Fibroblast of mammary gland (primary cell): ENCODE data around the gene RHBDF2.

Experiments used
- DNase-seq: peaks from one replicate; pipeline ENCODE4 v3.0.0-alpha.2; 2010; ENCODE audit warnings: low read depth
- H3K4me3 ChIP-seq: 2 replicates; pipeline ENCODE4 v1.5.1; 2011; ENCODE audit warnings: low read depth, mild to moderate bottlenecking, low read length, moderate library complexity; ENCODE audit not compliant: control insufficient read depth
- TF ChIP-seq, protein P1 (sequence below): conservative IDR thresholded peaks from 2 replicates; pipeline ENCODE4 v1.5.1; 2011; ENCODE audit warnings: low read depth, low read length, inconsistent platforms; ENCODE audit not compliant: control insufficient read depth, insufficient read depth

RHBDF2 gene

DNA sequence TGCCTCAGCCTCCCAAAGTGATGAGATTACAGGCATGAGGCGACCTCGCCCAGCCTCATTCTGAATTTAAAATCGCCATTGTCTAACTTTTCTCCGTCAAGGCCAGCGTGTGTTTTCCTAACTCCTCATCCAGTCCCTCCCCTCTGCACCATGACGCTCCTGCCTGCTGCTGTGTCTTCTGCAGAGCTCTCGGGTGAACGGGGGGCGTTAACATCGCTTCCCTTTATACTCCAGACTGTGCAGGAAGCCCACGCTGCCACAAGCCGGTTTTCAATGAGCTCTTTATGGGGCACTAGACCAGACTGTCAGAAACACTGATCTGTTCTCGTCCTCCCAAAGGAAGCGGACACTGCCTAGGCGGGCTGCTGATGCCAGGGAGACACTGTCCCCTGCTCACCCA, 20.6 kb downstream of the RHBDF2 start:
- no peak overlapping the region for H3K4me3 ChIP-seq
- TF ChIP-seq, protein P1, sequence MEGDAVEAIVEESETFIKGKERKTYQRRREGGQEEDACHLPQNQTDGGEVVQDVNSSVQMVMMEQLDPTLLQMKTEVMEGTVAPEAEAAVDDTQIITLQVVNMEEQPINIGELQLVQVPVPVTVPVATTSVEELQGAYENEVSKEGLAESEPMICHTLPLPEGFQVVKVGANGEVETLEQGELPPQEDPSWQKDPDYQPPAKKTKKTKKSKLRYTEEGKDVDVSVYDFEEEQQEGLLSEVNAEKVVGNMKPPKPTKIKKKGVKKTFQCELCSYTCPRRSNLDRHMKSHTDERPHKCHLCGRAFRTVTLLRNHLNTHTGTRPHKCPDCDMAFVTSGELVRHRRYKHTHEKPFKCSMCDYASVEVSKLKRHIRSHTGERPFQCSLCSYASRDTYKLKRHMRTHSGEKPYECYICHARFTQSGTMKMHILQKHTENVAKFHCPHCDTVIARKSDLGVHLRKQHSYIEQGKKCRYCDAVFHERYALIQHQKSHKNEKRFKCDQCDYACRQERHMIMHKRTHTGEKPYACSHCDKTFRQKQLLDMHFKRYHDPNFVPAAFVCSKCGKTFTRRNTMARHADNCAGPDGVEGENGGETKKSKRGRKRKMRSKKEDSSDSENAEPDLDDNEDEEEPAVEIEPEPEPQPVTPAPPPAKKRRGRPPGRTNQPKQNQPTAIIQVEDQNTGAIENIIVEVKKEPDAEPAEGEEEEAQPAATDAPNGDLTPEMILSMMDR, result no peak
- no peak for DNase-seq

DNA sequence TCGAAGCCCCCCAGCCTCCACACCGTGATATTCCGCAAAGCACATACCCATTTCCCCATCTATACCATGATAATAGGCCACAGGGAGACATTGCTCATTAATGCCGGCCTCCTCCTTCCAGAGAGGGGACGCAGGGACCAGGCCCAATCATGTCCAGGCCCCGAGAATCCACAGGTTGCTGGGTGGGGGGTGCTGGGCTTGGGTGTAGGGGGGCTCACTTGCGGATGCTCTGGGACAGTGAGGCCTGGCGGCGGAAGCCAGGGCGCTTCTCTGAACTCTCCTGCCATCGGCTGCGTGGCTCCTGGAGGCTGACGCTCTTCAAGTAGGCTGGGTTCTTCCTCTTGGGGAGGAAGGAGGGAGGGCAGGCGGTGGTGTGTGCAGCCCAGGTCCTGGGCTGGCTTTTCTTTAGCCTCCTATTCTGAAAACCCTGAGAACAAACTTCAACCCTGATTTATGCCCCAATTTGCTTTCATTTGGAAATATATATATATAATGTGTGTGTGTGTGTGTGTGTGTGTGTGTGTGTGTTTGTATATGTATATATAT, 21.6 kb downstream of the RHBDF2 start:
- H3K4me3 ChIP-seq, result no peak overlapping the region
- DNase-seq, result no peak
- TF ChIP-seq, protein P1, result no peak

DNA sequence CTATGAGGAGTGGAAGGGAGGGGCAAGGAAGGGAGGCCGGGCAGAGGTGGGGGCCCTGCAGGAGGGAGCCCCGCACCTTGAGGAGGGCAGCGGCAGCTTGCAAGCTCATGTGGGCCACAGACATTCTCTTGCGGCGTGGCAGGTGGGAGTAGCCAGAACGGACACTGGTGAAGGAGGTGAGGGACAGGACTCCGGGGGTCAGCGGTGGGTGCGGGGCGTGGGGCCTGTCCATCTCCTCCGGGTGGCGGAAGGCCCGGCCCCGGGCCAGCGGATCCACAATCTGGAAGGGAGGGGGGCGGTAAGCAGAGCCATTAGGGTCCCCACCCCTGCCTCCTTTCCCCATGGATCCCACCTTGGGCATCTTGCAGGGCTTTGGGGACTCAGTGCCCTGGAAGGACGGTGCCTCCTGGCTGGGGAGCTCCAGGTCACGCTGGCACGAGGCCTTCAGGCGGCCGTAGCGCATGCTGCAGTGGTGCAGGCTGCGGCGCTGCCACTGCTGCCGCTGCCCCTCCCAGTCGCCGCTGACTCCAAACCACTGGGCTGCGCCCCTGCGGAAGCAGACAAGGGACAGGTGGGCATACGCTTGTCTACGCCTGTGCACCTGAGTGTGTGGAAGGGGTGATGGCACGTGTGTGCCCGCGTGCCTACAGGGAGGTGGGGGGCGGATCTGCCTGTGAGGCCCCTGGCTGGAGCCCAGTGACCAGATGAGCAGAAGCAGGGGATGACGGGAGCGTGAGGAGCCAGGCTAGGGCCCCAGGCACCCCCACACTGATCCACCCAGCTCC, 22.3 kb downstream of the RHBDF2 start:
- DNase-seq, result no peak
- TF ChIP-seq, protein P1, result no peak
- H3K4me3 ChIP-seq, result no peak overlapping the region

DNA sequence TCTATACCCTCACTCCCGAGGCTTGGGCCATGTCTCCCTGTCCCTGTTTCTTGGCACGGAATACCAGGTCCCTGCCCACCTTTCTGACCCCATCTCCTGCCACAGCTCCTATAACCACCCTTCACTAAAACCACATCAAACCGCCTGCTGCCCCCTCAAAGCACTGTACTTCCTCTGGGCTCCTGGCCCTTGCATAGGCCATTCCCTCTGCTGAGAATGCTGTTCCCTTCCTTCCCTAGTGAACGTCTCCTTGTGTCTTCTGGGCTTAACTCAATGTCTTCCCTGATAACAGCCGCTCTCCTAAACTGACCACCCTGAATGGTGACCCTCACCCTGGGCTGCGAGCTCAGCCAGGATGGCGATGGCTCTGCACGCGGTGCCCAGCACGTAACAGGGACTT, 23.1 kb downstream of the RHBDF2 start:
- DNase-seq, result no peak
- TF ChIP-seq, protein P1, result no peak
- H3K4me3 ChIP-seq, result no peak overlapping the region

DNA sequence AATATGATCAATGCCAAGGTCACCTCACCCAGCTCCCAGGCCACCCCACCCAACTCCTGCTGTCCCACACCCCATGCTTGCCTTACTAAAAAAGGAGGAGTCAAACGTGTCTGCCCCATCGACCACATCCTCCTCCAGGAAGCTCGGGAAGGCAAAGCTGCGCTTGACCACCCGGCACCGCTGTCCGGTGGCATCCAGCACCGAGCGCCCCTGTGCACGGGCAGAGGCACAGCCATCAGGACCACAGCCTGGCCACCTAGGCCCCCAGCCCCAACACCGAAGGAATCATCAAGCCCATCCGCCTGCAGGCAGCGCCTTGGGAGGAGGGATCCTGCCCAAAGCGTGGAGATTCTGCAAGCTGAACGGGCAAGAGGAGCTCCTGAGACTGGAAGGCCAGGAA, 23.6 kb downstream of the RHBDF2 start:
- no peak overlapping the region for H3K4me3 ChIP-seq
- no peak for DNase-seq
- TF ChIP-seq, protein P1, result no peak

DNA sequence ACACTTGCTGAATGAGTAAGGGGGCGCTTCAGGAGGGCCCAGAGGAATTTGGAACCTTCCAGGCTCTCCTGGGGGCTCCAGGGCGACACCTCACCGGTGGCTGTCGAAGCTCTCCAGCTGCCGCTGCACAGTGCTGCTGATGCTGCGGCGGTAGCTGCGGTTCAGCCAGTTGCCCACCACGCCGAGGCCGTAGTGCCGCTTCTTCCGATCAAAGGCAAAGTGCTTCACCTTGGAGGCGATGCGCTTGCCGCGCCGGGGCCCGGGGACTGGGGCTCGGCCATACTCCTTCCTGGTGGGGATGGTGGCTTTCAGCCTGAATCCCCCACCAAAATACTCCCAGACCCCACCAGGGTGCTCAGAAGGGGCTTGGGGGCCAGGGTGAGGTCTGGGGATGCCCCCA, 24.5 kb downstream of the RHBDF2 start:
- no peak for DNase-seq
- H3K4me3 ChIP-seq, result no peak overlapping the region
- TF ChIP-seq, protein P1, result no peak

DNA sequence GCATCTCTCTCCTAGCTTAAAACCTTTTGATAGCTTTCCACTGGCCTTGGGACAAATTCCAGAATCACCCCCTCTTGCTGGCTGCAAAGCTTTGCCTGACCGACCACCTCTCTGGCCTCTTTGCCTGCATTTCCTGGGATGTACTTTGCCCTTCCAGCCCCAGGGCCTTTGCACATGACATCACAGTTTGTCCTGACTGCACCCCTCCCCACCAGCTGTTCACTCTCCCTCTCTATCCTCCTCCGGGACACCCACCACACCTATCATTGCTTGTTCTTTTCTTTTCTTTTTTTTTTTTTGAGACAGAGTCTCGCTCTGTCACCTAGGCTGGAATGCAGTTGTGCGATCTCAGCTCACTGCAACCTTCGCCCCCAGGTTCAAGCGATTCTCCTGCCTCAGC, 25.9 kb downstream of the RHBDF2 start:
- no peak overlapping the region for H3K4me3 ChIP-seq
- no peak for DNase-seq
- TF ChIP-seq, protein P1, result no peak
